Gastrocnemius medialis (tissue), 4 donors: ENCODE data around the gene SSC5D. TPM values are rescaled to one million over a fixed set of nuclear protein-coding genes. Genes with fewer than 3 reads are reported as not detected.

Experiments used
- ATAC-seq, 2 donors: fragments of 150-250 bp; one replicate each; pipeline ENCODE4 v1.9.1; 2016
- DNase-seq, 2 donors: peaks; one replicate each; pipeline ENCODE4 v3.0.0-alpha.2; 2019
- H3K27ac ChIP-seq, 4 donors: fragments of 200-600 bp; sonication (generic); 1 replicate in 1 of 4; 2 replicates in 3 of 4; pipeline ENCODE4 v1.5.1; 2016 to 2018; ENCODE audit warnings: mild to moderate bottlenecking in 2 of 4, moderate library complexity in 1 of 4
- H3K27me3 ChIP-seq, 3 donors: fragments of 200-600 bp; sonication (generic) in 2 of 3; 1 replicate in 1 of 3; 2 replicates in 2 of 3; pipeline versions ENCODE4 v1.5.1 to v1.6.0; 2016 to 2019; ENCODE audit warnings: mild to moderate bottlenecking in 1 of 3, moderate library complexity in 1 of 3
- H3K36me3 ChIP-seq, 2 donors: fragments of 200-600 bp; sonication (generic) in 1 of 2; one replicate each; pipeline ENCODE4 v1.5.1; 2017 to 2018
- H3K4me1 ChIP-seq, 2 donors: fragments of 200-600 bp; sonication (generic) in 1 of 2; one replicate each; pipeline ENCODE4 v1.5.1; 2016 to 2017; ENCODE audit warnings: mild to moderate bottlenecking in 2 of 2
- H3K4me3 ChIP-seq, 4 donors: fragments of 200-600 bp; sonication (generic) in 3 of 4; 1 replicate in 1 of 4; 2 replicates in 3 of 4; pipeline ENCODE4 v1.5.1; 2016 to 2019; ENCODE audit warnings: mild to moderate bottlenecking in 2 of 4
- H3K9me3 ChIP-seq, 3 donors: fragments of 200-600 bp; sonication (generic) in 2 of 3; 1 replicate in 1 of 3; 2 replicates in 2 of 3; pipeline ENCODE4 v1.5.1; 2016 to 2019
- CTCF ChIP-seq, 5 experiments: fragments of 450-650 bp in 3 of 5; fragments of 200-600 bp in 2 of 5; sonication (generic) in 2 of 5; IDR thresholded peaks in 4 of 5; conservative IDR thresholded peaks in 1 of 5; 1 replicate in 4 of 5; 2 replicates in 1 of 5; pipeline ENCODE4 v1.5.1; 2016 to 2019; ENCODE audit warnings: antibody characterized with exemption in 5 of 5, mild to moderate bottlenecking in 3 of 5, moderate library complexity in 3 of 5
- POLR2A ChIP-seq, 2 donors: fragments of 450-650 bp; IDR thresholded peaks; one replicate each; pipeline ENCODE4 v1.6.1; 2017; ENCODE audit warnings: antibody characterized with exemption in 2 of 2, mild to moderate bottlenecking in 2 of 2, moderate library complexity in 2 of 2
- in situ Hi-C, 4 donors: fragments of 200-750 bp; cut with MboI; loops; one replicate each; pipeline versions ENCODE4 v1.15.0 to v1.8.0; 2017; ENCODE audit warnings: low sequenced_read_pairs in 4 of 4
- intact Hi-C: fragments of 100-400 bp; cut with DNase I; formaldehyde crosslinking; loops from one replicate; pipeline ENCODE4 v1.15.1; 2023; ENCODE audit warnings: low total_unique reads
- total RNA-seq, 4 donors: library from RNA; depleted of rRNA; stranded (reverse); fragments of >200 nt; gene quantifications; one replicate each; pipeline versions ENCODE4 v1.1.0 to v1.2.3, GENCODE V29; 2016

The SSC5D gene
- total RNA-seq, 4 donors from 2014 or later: 0.53 to 2.2 (median 1.1) TPM

GRCh38 chr19:55468054-55468393, 20.2 kb upstream of the SSC5D start:
- no peak overlapping the region for H3K4me3 ChIP-seq
- no peak for TF ChIP-seq POLR2A (IDR thresholded peaks at IDR 0.05)
- DNase-seq (no peak), ATAC-seq (peak in 1 of 2 donors; percentile 30)
- in situ Hi-C loops (no loop called here), intact Hi-C loops (loop anchor here (5.0 kb wide), 1 partner anchor 164 kb away; no protein-coding TSS in a partner anchor)
- H3K27me3 ChIP-seq: peaks cover 0 to under 1% (median 0%) of the 10 kb centered on the region in 3 donors
- no peaks in the 10 kb centered on the region for H3K9me3 ChIP-seq
- no peaks in the 10 kb centered on the region for H3K4me1 ChIP-seq
- H3K27ac ChIP-seq: no peak overlapping the region
- H3K36me3 ChIP-seq: no peaks in the 10 kb centered on the region

- in situ Hi-C loops (no loop called here), intact Hi-C loops (no loop called here)
- H3K27me3 ChIP-seq: peaks cover 0 to 3% (median 0%) of the 10 kb centered on the region in 3 donors
- no peak for DNase-seq
- ATAC-seq: no peak
- no peaks in the 10 kb centered on the region for H3K9me3 ChIP-seq
- H3K27ac ChIP-seq: no peak overlapping the region
- no peak for TF ChIP-seq CTCF (IDR thresholded peaks at IDR 0.05 in 4 of 5, conservative IDR thresholded peaks at IDR 0.05 in 1 of 5)
- TF ChIP-seq POLR2A (IDR thresholded peaks at IDR 0.05): no peak
- H3K4me3 ChIP-seq: no peak overlapping the region
- H3K36me3 ChIP-seq: no peaks in the 10 kb centered on the region
- peaks cover 3 to 9% of the 10 kb centered on the region in 2 donors for H3K4me1 ChIP-seq
These were observed 17.0 kb upstream of the SSC5D start for GRCh38 chr19:55471266-55471665.

GRCh38 chr19:55472463-55472862, 15.8 kb upstream of the SSC5D start:
- intact Hi-C loops: no loop called here
- H3K4me3 ChIP-seq: no peak overlapping the region
- in situ Hi-C loops: no loop called here
- TF ChIP-seq CTCF (IDR thresholded peaks at IDR 0.05 in 4 of 5, conservative IDR thresholded peaks at IDR 0.05 in 1 of 5): no peak
- TF ChIP-seq POLR2A (IDR thresholded peaks at IDR 0.05): no peak
- no peak overlapping the region for H3K27ac ChIP-seq
- DNase-seq: no peak
- peaks cover 0 to 3% (median 0%) of the 10 kb centered on the region in 3 donors for H3K27me3 ChIP-seq
- no peaks in the 10 kb centered on the region for H3K36me3 ChIP-seq
- H3K4me1 ChIP-seq: peaks cover 7 to 15% of the 10 kb centered on the region in 2 donors
- H3K9me3 ChIP-seq: no peaks in the 10 kb centered on the region
- ATAC-seq: no peak

DNA sequence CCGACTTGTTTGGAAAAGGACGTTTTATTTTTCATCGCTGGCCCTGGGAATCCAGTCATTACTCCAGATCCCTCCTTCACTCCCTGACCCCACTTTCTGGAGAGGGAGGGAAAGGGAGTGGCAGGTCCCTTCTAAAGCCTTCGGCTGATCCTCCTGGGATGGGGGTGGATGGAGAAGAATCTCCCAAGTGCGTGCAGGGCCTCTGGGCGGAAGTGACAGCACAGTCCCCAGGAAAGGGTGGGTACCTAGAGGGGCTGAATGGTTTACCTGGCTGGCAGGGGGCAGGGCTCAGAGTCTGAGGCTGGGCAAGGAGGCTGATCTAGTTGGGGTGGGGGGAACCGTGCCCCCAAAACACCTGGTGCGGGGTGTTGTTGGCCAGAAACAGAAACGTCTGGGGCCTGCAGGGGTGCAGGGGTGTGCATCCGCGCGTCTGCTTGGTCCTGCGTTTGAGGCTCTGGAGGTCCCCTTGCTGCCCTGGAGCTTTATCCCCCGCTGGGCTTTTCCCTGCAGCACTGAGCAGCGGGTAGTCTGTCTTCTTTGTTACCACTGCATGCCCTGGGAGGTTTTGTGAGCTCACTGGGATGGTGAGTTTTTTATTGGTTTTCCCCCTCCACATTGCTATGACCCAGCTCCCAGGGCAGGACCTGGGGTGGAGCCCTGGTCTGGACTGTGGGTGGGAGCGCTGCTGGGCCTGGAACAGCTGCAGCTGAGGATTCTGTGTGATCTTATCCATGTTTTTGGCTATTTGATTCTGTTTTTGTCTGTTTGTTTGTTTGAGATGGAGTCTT, 14.8 kb upstream of the SSC5D start:
- peak overlapping the region in 1 of 4 donors; percentile 27 for H3K27ac ChIP-seq
- peaks cover 16 to 25% of the 10 kb centered on the region in 2 donors for H3K4me1 ChIP-seq
- H3K9me3 ChIP-seq: no peaks in the 10 kb centered on the region
- TF ChIP-seq POLR2A (IDR thresholded peaks at IDR 0.05) (no peak), CTCF (IDR thresholded peaks at IDR 0.05 in 4 of 5, conservative IDR thresholded peaks at IDR 0.05 in 1 of 5) (no peak)
- intact Hi-C loops: no loop called here
- in situ Hi-C loops: no loop called here
- no peak for DNase-seq
- ATAC-seq: no peak
- H3K27me3 ChIP-seq: peaks cover 0 to 3% (median 0%) of the 10 kb centered on the region in 3 donors
- no peaks in the 10 kb centered on the region for H3K36me3 ChIP-seq
- H3K4me3 ChIP-seq: no peak overlapping the region
